NK-92 (cell line): Measurements from ENCODE around the gene DNAH1.

Source experiments
- DNase-seq: peaks from one replicate; lab custom pipeline; 2025; ENCODE audit not compliant: unreplicated experiment; lab: John Stamatoyannopoulos, UW

The DNAH1 gene

GRCh38 chr3:52356126-52356525 lies 40.0 kb downstream of the DNAH1 start:
- DNase-seq, result no peak

- no peak for DNase-seq
These were observed 41.3 kb downstream of the DNAH1 start for GRCh38 chr3:52357151-52358080.

- DNase-seq, result no peak
These were observed 42.3 kb downstream of the DNAH1 start for GRCh38 chr3:52358362-52358940.

GRCh38 chr3:52359116-52359855 lies 43.2 kb downstream of the DNAH1 start:
- no peak for DNase-seq

GRCh38 chr3:52361011-52361410 lies 44.9 kb downstream of the DNAH1 start:
- DNase-seq, result no peak

- no peak for DNase-seq
These were observed 45.3 kb downstream of the DNAH1 start for GRCh38 chr3:52361454-52361853.

- no peak for DNase-seq
These were observed 45.8 kb downstream of the DNAH1 start for GRCh38 chr3:52361898-52362297.

GRCh38 chr3:52364322-52365035 lies 48.4 kb downstream of the DNAH1 start:
- DNase-seq, result no peak

GRCh38 chr3:52366527-52366926 lies 50.4 kb downstream of the DNAH1 start:
- DNase-seq, result no peak

- no peak for DNase-seq
These were observed 52.1 kb downstream of the DNAH1 start for GRCh38 chr3:52367891-52368880.

GRCh38 chr3:52370531-52370930 lies 54.4 kb downstream of the DNAH1 start:
- no peak for DNase-seq

- no peak for DNase-seq
These were observed 56.8 kb downstream of the DNAH1 start for GRCh38 chr3:52372822-52373504.

GRCh38 chr3:52373676-52374075 lies 57.6 kb downstream of the DNAH1 start:
- DNase-seq, result no peak

- DNase-seq, result no peak
These were observed 58.1 kb downstream of the DNAH1 start for GRCh38 chr3:52374173-52374572.

GRCh38 chr3:52379610-52380009 lies 63.5 kb downstream of the DNAH1 start:
- no peak for DNase-seq

GRCh38 chr3:52380023-52380422 lies 63.9 kb downstream of the DNAH1 start:
- no peak for DNase-seq

GRCh38 chr3:52381623-52382022 lies 65.5 kb downstream of the DNAH1 start:
- no peak for DNase-seq

- DNase-seq, result no peak
These were observed 67.3 kb downstream of the DNAH1 start for GRCh38 chr3:52383446-52383845.

- no peak for DNase-seq
These were observed 68.1 kb downstream of the DNAH1 start for GRCh38 chr3:52384019-52384761.
